Heart left ventricle (tissue), 16 donors: ENCODE data around the gene EPB41L4B. TPM values are rescaled to one million over a fixed set of nuclear protein-coding genes. Genes with fewer than 3 reads are reported as not detected.

Experiments
- ATAC-seq, 4 donors: fragments of 200-7000 bp; cut with Tn5 transposase; one replicate each; pipeline ENCODE4 v1.9.1; 2020 to 2022; ENCODE audit warnings: moderate library complexity in 4 of 4, mild to moderate bottlenecking in 3 of 4, moderate number of reproducible peaks in 1 of 4
- DNase-seq, 5 donors: peaks; one replicate each; pipeline ENCODE4 v3.0.0-alpha.2; 2020
- H3K27ac ChIP-seq, 12 donors: fragments of 200-600 bp; sonication (generic) in 4 of 12; one replicate each; pipeline versions ENCODE4 v1.5.0 to v1.8.0; 2016 to 2022; ENCODE audit warnings: mild to moderate bottlenecking in 2 of 12
- H3K27me3 ChIP-seq, 9 donors: fragments of 200-600 bp; sonication (generic) in 2 of 9; one replicate each; pipeline versions ENCODE4 v1.5.1 to v1.8.0; 2016 to 2022; ENCODE audit warnings: mild to moderate bottlenecking in 3 of 9
- H3K36me3 ChIP-seq, 9 donors: fragments of 200-600 bp; sonication (generic) in 2 of 9; one replicate each; pipeline versions ENCODE4 v1.5.0 to v1.8.0; 2018 to 2022; ENCODE audit warnings: mild to moderate bottlenecking in 2 of 9
- H3K4me1 ChIP-seq, 12 donors: fragments of 200-600 bp; sonication (generic) in 4 of 12; one replicate each; pipeline versions ENCODE4 v1.5.0 to v1.8.0; 2016 to 2022; ENCODE audit warnings: mild to moderate bottlenecking in 3 of 12
- H3K4me3 ChIP-seq, 12 donors: fragments of 200-600 bp; sonication (generic) in 4 of 12; one replicate each; pipeline versions ENCODE4 v1.5.0 to v1.8.0; 2017 to 2022; ENCODE audit warnings: mild to moderate bottlenecking in 9 of 12, moderate library complexity in 4 of 12
- H3K9me3 ChIP-seq, 12 donors: fragments of 200-600 bp; sonication (generic) in 4 of 12; one replicate each; pipeline versions ENCODE4 v1.5.0 to v1.8.0; 2016 to 2022; ENCODE audit warnings: mild to moderate bottlenecking in 1 of 12
- CTCF ChIP-seq, 12 donors: fragments of 200-600 bp; sonication (generic) in 4 of 12; IDR thresholded peaks; one replicate each; pipeline versions ENCODE4 v1.5.0 to v1.8.0; 2018 to 2022; ENCODE audit warnings: antibody characterized with exemption in 12 of 12, mild to moderate bottlenecking in 5 of 12
- POLR2A ChIP-seq, 2 donors: fragments of 450-650 bp; IDR thresholded peaks; one replicate each; pipeline ENCODE4 v1.6.1; 2017; ENCODE audit warnings: antibody characterized with exemption in 2 of 2, mild to moderate bottlenecking in 2 of 2, moderate library complexity in 2 of 2
- WGBS, 4 donors: extraction: QIAGEN DNeasy Blood & Tissue Kit in 2 of 4; methylation state at CpG; one replicate each; pipeline versions ENCODE4 v1.1.5 to v1.1.7; 2013 to 2018; 5-methylcytosine and 5-hydroxymethylcytosine counted together
- intact Hi-C, 10 donors: fragments of 100-400 bp; cut with DNase I; formaldehyde crosslinking; loops; one replicate each; pipeline versions ENCODE4 v1.11.1 to v1.14.2; 2022
- polyA plus RNA-seq, 2 donors: library from polyadenylated mRNA; stranded (reverse); fragments of 200-250 nt; gene quantifications; one replicate each; pipeline ENCODE4 v1.2.3, GENCODE V29; 2013
- total RNA-seq, 9 donors: library from RNA; depleted of rRNA in 2 of 9; stranded (reverse); fragments of >200 nt in 2 of 9; fragmentation: NEBNext Ultra II Directional in 3 of 9; extraction: Animal tissue kit (Norgen Biotek cat#: 25700) in 3 of 9; gene quantifications; one replicate each; pipeline versions ENCODE4 v1.1.0 to v1.2.4, GENCODE V29; 2016 to 2023
- donor health status: ischemic (EF 13 %, LVEDD 7.1; RV severe dilation, severe dysfunction).
- donor health status: healthy with polysubstance abuse.
- donor health status: DM: no; HTN: yes; CAD: no.
- donor health status: DM: no; HTN: no; CAD: no.
- donor health status: ischemic (EF 25% LVEDD 6.9; RV normal size, moderate dysfunction).
- donor health status: ischemic (EF 25% LVEDD 5.7; RV mildly dilated, moderate dysfunction).
- donor health status: healthy.
- donor health status: DM: yes; HTN: yes; CAD: no.
- donor health status: ischemic (EF 35%, LVEDD 5.7; RV mildly dilated, moderate dysfunction).
- donor health status: nonischemic (EF 11% LVEDD 7.7; RV severe dilation, severe dysfunction).
- donor health status: DM: yes; HTN: yes; CAD: no.
- donor health status: PGD.
- donor health status: ischemic (EF 29% LVEDD 5.4; RV normal size, mild dysfunction).
- donor health status: nonischemic (EF 23%, LVEDD 6.1; RV moderate dilation, normal function).

EPB41L4B gene
- total and polyA plus RNA-seq, 11 donors: 0.71 to 16.5 (median 8.9) TPM

GRCh38 chr9:109163194-109163593 lies 157.7 kb downstream of the EPB41L4B start:
- Histone ChIP-seq H3K9me3 (peaks cover 0 to 7% (median 0%) of the 10 kb centered on the region in 12 donors), H3K27me3 (peaks cover 0 to 31% (median 9%) of the 10 kb centered on the region in 9 donors), H3K36me3 (no peaks in the 10 kb centered on the region), H3K4me1 (peaks cover 0 to 10% (median 0%) of the 10 kb centered on the region in 12 donors), H3K27ac (no peak overlapping the region), H3K4me3 (no peak overlapping the region)
- no peak for TF ChIP-seq POLR2A (IDR thresholded peaks at IDR 0.05)
- TF ChIP-seq CTCF (IDR thresholded peaks at IDR 0.05): no peak
- DNase-seq (no peak), ATAC-seq (no peak)
- intact Hi-C loops: no loop called here
- WGBS, 4 donors: 84 to 97% (median 93%) methylated on average over 1 of the region's 1 CpG

- peaks cover 0 to 7% (median 0%) of the 10 kb centered on the region in 12 donors for H3K9me3 ChIP-seq
- ATAC-seq: no peak
Measured at GRCh38 chr9:109162677-109163076, 158.2 kb downstream of the EPB41L4B start.

GRCh38 chr9:109161471-109161870 lies 159.4 kb downstream of the EPB41L4B start:
- peaks cover 0 to 22% (median 5%) of the 10 kb centered on the region in 9 donors for H3K27me3 ChIP-seq
- peaks cover 0 to under 1% (median 0%) of the 10 kb centered on the region in 12 donors for H3K4me1 ChIP-seq
- WGBS, 4 donors: 84 to 96% (median 93%) methylated on average over 3 of the region's 3 CpGs
- intact Hi-C loops: no loop called here
- ATAC-seq (no peak), DNase-seq (no peak)
- no peak overlapping the region for H3K27ac ChIP-seq
- no peaks in the 10 kb centered on the region for H3K36me3 ChIP-seq
- H3K9me3 ChIP-seq: peaks cover 0 to 7% (median 0%) of the 10 kb centered on the region in 12 donors
- no peak for TF ChIP-seq POLR2A (IDR thresholded peaks at IDR 0.05)
- TF ChIP-seq CTCF (IDR thresholded peaks at IDR 0.05): no peak
- no peak overlapping the region for H3K4me3 ChIP-seq

More at GRCh38 chr9:109162677-109163076, 158.2 kb downstream of the EPB41L4B start:
- no peak for TF ChIP-seq POLR2A (IDR thresholded peaks at IDR 0.05)
- TF ChIP-seq CTCF (IDR thresholded peaks at IDR 0.05): no peak
- Histone ChIP-seq H3K27me3 (peaks cover 0 to 28% (median 9%) of the 10 kb centered on the region in 9 donors), H3K36me3 (no peaks in the 10 kb centered on the region), H3K27ac (no peak overlapping the region), H3K4me3 (no peak overlapping the region), H3K4me1 (peaks cover 0 to 10% (median 0%) of the 10 kb centered on the region in 12 donors)
- intact Hi-C loops: no loop called here
- no peak for DNase-seq
- 75 to 90% (median 88%) methylated on average over 3 of the region's 3 CpGs for WGBS, 4 donors

GRCh38 chr9:109159583-109159982 lies 161.3 kb downstream of the EPB41L4B start:
- no peaks in the 10 kb centered on the region for H3K36me3 ChIP-seq
- intact Hi-C loops: no loop called here
- no peaks in the 10 kb centered on the region for H3K4me1 ChIP-seq
- no peak for DNase-seq
- H3K9me3 ChIP-seq: no peaks in the 10 kb centered on the region
- TF ChIP-seq CTCF (IDR thresholded peaks at IDR 0.05) (no peak), POLR2A (IDR thresholded peaks at IDR 0.05) (no peak)
- no peak overlapping the region for H3K27ac ChIP-seq
- no peak for ATAC-seq
- H3K27me3 ChIP-seq: peaks cover 0 to 4% (median 0%) of the 10 kb centered on the region in 9 donors
- no peak overlapping the region for H3K4me3 ChIP-seq
- WGBS, 4 donors: 71 to 91% (median 86%) methylated on average over 4 of the region's 4 CpGs
